Loucy (cell line): ENCODE results near the gene FMO2.

Source experiments
- H2AFZ ChIP-seq: fragments of 200-600 bp; sonication (generic); 2 replicates; pipeline ENCODE4 v1.6.0; 2016; ENCODE audit warnings: antibody characterized with exemption, mild to moderate bottlenecking, low read length, moderate library complexity
- H3F3A ChIP-seq: fragments of 200-600 bp; 2 replicates; pipeline ENCODE4 v1.6.0; 2016; ENCODE audit warnings: antibody characterized with exemption, low read depth, mild to moderate bottlenecking
- H3K27me3 ChIP-seq: fragments of 200-600 bp; sonication (generic); 2 replicates; pipeline ENCODE4 v1.6.1; 2014; ENCODE audit warnings: low read length, mild to moderate bottlenecking; ENCODE audit not compliant: insufficient read depth, poor library complexity, severe bottlenecking
- H3K36me3 ChIP-seq: fragments of 200-600 bp; sonication (generic); 2 replicates; pipeline ENCODE4 v1.6.1; 2016; ENCODE audit warnings: low read length; ENCODE audit not compliant: insufficient read depth
- H3K4me1 ChIP-seq: fragments of 200-600 bp; sonication (generic); 2 replicates; pipeline ENCODE4 v1.5.1; 2014; ENCODE audit warnings: low read length, mild to moderate bottlenecking; ENCODE audit not compliant: insufficient read depth, poor library complexity, severe bottlenecking
- H3K4me2 ChIP-seq: fragments of 200-600 bp; sonication (generic); 2 replicates; pipeline ENCODE4 v1.6.0; 2014; ENCODE audit warnings: antibody characterized with exemption, low read length, low read depth, mild to moderate bottlenecking; ENCODE audit not compliant: poor library complexity, severe bottlenecking
- H3K4me3 ChIP-seq: fragments of 200-600 bp; sonication (generic); 2 replicates; pipeline ENCODE4 v1.5.1; 2014; ENCODE audit warnings: low read length, mild to moderate bottlenecking, mixed read lengths; ENCODE audit not compliant: poor library complexity, severe bottlenecking
- H3K79me2 ChIP-seq: fragments of 200-600 bp; sonication (generic); 2 replicates; pipeline ENCODE4 v1.6.1; 2014; ENCODE audit warnings: low read length; ENCODE audit not compliant: insufficient read depth
- H3K9ac ChIP-seq: fragments of 200-600 bp; sonication (generic); 2 replicates; pipeline ENCODE4 v1.6.0; 2014; ENCODE audit warnings: mild to moderate bottlenecking, low read depth, low read length, moderate library complexity; ENCODE audit not compliant: poor library complexity, severe bottlenecking
- H3K9me2 ChIP-seq: fragments of 200-600 bp; sonication (generic); replicated peaks from 2 replicates; pipeline ENCODE4 v1.6.1; 2016; ENCODE audit warnings: low read depth, low read length, mixed read lengths
- H3K9me3 ChIP-seq: fragments of 200-600 bp; sonication (generic); 2 replicates; pipeline ENCODE4 v1.6.1; 2014; ENCODE audit warnings: mild to moderate bottlenecking, antibody characterized with exemption, low read length, low read depth; ENCODE audit not compliant: insufficient read depth
- H4K20me1 ChIP-seq: fragments of 200-600 bp; sonication (generic); 2 replicates; pipeline ENCODE4 v1.6.0; 2014; ENCODE audit warnings: antibody characterized with exemption, low read length, mild to moderate bottlenecking; ENCODE audit not compliant: insufficient read depth, poor library complexity, severe bottlenecking
- CTCF ChIP-seq: fragments of 200-600 bp; sonication (generic); conservative IDR thresholded peaks from 2 replicates; pipeline ENCODE4 v1.5.1; 2014; ENCODE audit warnings: mild to moderate bottlenecking, antibody characterized with exemption, low read length
- EZH2phosphoT487 ChIP-seq: fragments of 200-600 bp; IDR thresholded peaks from 2 replicates; pipeline ENCODE4 v1.6.1; 2018; ENCODE audit warnings: antibody characterized with exemption, mild to moderate bottlenecking, moderate library complexity, borderline replicate concordance

FMO2 gene

GRCh38 chr1:171251952-171252300, 66.8 kb downstream of the FMO2 start:
- Histone ChIP-seq H3K9ac (no peak overlapping the region), H4K20me1 (no peaks in the 10 kb centered on the region), H3K27me3 (peaks cover 13% of the 10 kb centered on the region), H3K9me2 (no peaks in the 10 kb centered on the region), H3F3A (no peaks in the 10 kb centered on the region), H3K4me1 (no peaks in the 10 kb centered on the region), H2AFZ (peak overlapping the region; percentile 90; the same call in 1 of the 2 replicates), H3K79me2 (no peaks in the 10 kb centered on the region), H3K36me3 (no peaks in the 10 kb centered on the region), H3K4me2 (peak overlapping the region; percentile 80), H3K4me3 (peak overlapping the region; percentile 69), H3K9me3 (no peaks in the 10 kb centered on the region)
- TF ChIP-seq EZH2phosphoT487 (no peak), CTCF (no peak)

GRCh38 chr1:171252482-171252881, 67.4 kb downstream of the FMO2 start:
- Histone ChIP-seq H3K36me3 (no peaks in the 10 kb centered on the region), H3K4me3 (no peak overlapping the region), H3K4me2 (no peak overlapping the region), H3K4me1 (no peaks in the 10 kb centered on the region), H3K9ac (no peak overlapping the region), H3F3A (no peaks in the 10 kb centered on the region), H3K9me3 (no peaks in the 10 kb centered on the region), H3K27me3 (peaks cover 13% of the 10 kb centered on the region), H2AFZ (no peak overlapping the region), H4K20me1 (no peaks in the 10 kb centered on the region), H3K9me2 (no peaks in the 10 kb centered on the region), H3K79me2 (no peaks in the 10 kb centered on the region)
- TF ChIP-seq EZH2phosphoT487 = no peak
- TF ChIP-seq CTCF = no peak

GRCh38 chr1:171254859-171255258, 69.8 kb downstream of the FMO2 start:
- H3K4me2 ChIP-seq = no peak overlapping the region
- H3F3A ChIP-seq = no peaks in the 10 kb centered on the region
- H2AFZ ChIP-seq = no peak overlapping the region
- H3K4me3 ChIP-seq = no peak overlapping the region
- H3K79me2 ChIP-seq = no peaks in the 10 kb centered on the region
- H3K4me1 ChIP-seq = no peaks in the 10 kb centered on the region
- no peaks in the 10 kb centered on the region for H3K9me3 ChIP-seq
- no peaks in the 10 kb centered on the region for H4K20me1 ChIP-seq
- H3K9me2 ChIP-seq = no peaks in the 10 kb centered on the region
- TF ChIP-seq CTCF = no peak
- TF ChIP-seq EZH2phosphoT487 = no peak
- no peaks in the 10 kb centered on the region for H3K36me3 ChIP-seq
- peaks cover 9% of the 10 kb centered on the region for H3K27me3 ChIP-seq
- no peak overlapping the region for H3K9ac ChIP-seq
